HG02973 (cell line): ENCODE results near the gene AUP1.
"Not testable (repeated sequence)": the region's sequence is repeated elsewhere in the genome, so short reads cannot be mapped to it uniquely, and the experiment has no call there.

Experiments used
- ATAC-seq: cut with Tn5 transposase; IDR thresholded peaks from one replicate; pipeline ENCODE4 v1.9.1; 2021; ENCODE audit warnings: moderate library complexity; ENCODE audit not compliant: unreplicated experiment

Gene AUP1

DNA sequence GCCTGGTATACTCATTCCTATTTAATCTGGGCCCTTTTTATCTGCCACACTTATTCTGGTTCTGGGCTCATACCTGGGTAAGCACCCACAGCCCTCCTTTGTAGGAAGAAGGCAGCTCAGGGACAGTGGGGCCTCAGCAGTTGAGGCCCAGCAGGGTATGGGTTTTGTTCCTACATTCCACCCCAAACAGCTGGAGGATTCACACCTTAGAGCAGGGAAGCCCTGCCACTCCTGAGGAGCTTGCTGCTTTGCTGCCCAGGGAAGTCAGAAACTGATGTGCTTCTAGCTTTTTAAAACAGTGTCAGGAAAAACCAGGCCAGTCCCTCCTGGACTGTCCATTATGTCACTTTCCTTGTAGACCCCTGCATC is 28.9 kb downstream of the AUP1 start:
- no peak for ATAC-seq

DNA sequence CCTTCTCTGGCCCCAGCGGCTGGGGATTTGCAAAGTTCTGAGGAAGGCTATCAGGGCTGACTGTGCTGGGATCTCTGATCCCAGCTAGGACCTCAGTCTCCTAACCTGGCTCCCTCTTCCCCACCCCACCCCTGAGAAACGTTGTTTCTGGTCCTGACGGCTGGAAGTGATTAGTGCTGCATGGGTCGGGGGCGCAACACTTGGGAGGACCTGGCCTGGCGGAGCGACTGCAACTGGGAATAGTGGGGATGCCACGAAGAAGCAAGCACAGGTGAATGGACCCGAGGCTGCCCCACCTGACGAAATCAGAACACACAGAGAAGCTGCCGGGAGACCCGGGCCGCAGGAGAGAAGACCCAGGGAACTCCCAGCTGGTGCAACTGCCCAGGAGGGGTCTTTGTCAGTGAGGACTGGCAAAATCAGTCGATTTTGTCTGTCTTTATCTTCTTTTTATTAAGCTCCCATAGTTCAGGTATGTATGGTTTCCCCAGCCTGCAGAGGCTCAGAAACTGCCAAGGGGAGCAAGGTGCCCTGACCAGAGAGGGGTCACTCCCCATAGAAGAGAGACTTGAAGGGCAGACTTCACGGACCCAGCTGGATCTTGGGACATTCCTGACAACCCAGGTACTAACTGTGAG is 29.4 kb downstream of the AUP1 start:
- no peak for ATAC-seq

DNA sequence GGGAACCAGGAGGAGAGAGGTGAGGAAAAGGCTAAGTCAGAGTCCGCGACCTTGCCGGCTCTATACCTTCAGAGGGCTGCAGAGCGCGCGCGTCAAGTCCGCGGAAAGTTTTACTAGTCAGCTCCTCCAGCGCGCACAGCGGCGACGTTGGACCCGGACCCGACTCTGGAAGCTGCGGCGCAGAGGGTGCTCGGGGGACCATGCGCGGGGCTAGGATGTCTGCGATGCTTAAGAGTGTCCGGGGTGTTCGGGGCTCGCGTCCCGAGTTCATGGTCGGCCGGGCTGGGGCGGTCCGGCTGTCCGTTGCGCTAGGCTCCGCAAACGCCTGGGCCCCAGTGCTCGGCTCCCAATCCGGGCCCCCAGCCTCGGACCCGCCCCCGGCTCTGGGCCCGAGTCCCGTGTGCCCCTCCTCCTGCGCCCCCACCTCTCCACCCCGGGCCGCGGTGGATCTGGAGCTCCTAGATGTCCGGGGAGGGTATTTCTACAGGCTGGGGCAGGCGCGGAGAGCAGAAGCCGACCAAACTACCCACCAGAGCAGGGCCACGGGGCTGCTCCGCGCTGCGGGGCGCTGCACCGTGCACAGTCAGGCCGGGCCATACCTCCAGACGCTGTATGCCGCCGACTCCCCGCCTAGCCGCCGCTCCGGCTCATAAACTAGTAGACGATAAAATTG is 30.1 kb downstream of the AUP1 start, which contains the start of gene LBX2:
Gene LBX2 (minus strand): TSS at position 337 of the 673 bp plus-strand sequence. CDS start 66 bp downstream, at position 271.
- no peak for ATAC-seq

DNA sequence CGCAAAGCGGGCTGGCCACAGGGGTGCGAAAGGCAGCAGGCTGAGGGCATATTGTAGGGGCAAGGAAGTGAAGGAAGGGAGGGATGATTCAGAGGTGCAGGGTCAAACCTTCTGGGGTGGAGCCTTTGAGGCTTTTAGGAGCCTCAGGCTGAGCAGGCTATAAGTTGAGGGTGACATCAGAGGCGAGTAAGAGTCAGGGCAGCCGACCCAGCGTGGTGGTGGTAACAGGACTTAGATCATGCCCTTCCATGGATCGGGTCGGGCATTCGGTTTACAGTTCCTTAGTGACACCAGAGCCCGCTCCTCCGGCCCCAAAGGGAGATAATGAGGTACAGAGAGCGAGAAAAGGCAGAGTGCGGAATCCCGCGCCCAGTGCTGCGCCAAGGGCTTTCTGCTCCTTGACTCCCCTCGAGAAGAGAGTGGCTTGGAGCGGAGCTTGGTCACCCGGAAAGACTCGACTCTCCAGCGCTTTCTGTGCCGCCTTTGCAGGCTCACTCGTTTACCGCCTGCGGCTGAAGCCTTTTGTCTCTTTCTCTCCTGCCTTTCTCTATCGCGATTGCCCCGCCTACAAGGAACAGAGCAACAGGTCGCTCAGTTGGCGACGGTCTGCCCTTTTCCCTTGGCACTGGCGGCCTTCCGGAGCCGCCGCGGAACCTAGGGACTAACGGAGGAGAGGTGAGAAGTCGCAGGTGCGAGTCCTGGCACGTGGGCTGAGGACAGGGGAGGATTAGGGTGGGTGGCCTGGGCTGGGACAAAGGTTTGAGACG is 30.8 kb downstream of the AUP1 start:
- no peak for ATAC-seq

DNA sequence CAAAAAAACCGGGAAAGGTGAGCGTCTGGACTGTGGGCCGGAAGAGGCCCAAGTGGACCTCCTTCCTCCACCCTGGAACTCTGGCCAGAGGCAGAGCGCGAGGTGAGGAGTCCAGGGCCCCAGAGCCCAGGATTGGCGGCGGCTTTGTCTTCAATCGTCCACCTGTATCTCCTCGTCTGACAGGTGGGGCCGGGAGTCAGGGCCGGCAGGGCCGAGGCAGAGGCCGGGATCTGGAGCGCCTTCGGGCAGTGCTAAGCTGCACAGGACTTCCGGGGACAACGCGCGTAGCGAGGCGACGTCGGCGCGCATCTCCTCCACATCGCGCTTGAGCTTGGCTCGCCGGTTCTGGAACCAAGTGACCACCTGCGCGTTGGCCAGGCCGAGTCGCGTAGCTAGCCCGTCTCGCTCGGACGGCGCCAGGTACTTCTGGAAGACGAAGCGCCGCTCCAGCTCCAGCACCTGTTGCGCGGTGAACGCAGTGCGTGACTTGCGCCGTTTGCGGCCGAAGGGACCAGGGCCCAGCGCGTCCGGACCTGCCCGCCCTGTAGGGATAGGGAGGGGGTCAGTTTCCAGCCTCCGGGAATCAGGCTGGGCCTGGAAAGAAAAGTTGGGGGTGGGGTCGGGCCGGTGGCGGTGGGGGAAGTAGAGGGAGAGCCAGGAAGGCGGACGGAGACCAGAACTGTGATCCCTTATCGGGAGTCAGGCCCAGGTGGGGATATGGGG is 31.6 kb downstream of the AUP1 start:
- ATAC-seq: no peak

DNA sequence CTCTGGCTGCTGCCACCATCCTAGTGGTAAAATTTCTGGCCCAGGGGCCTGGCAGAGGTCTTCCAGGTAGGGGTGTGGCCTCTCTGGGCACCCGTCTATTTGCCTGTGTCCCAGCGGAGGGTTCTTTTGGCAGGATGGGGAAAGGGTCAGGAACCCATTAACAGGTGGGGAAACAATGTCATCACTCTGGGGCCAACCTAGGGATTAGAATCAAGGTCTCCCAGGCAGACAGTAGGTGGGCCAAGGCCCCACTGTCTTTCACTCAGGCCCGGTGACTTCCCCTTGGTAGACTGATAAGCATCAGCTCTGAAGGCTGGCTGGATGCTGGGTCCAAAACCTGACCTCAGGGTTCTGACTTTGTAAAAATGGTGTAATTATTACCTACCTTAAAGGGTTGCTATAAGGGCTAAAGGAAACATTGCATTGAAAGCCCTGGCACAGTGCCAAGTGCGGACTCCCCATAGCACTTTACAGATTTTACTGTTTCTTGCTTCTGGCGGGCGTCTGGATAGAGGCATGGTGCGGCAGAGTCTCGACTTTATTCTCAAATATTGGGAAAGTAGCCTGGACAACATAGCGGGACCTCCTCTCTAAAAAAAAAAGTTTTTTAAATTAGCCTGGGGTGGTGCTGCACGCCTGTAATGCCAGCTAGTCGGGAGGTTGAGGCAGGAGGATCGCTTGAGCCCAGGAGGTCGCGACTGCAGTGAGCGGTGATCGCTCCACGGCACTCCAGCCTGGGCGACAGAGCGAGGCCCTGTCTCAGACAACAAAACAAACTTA is 32.3 kb downstream of the AUP1 start:
- ATAC-seq: no peak

DNA sequence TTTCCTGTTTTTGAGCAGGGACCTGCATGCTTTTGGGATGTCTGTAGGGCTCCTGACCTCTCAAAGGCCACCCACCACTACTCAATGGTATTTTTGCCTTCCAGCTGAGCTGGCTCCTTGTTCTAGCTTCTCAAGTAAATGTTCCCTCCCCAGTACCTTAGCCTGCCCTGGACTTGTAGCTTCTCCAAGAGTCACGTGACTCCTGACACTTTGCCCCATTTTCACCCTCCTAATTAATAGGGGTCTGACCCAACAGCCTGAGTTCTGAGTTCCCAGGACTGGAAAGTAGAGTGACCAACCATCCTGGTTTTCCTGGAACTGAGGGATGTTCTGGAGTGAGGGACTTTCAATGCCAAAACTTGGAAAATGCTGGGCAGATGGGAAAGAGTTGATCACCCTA is 34.1 kb downstream of the AUP1 start:
- no peak for ATAC-seq

DNA sequence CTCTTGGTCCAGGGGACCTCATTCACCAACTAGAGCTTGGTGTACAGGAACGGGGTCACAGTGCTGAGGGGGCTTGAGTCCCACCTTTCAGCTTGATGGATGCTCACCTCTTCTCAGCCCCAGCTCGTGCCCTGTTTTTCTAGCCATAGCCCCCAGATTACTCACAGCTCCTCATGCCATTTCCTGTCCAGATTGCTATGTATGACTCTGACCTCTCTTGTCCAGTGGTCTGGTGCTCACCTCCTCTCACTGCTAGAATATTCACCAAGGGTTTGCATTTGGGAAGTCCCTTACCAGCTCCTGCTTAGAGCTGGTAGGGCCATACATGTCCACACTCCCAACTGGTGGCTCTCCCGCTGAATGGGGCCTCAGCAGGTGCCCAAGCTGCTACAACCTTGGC is 36.0 kb downstream of the AUP1 start:
- no peak for ATAC-seq

DNA sequence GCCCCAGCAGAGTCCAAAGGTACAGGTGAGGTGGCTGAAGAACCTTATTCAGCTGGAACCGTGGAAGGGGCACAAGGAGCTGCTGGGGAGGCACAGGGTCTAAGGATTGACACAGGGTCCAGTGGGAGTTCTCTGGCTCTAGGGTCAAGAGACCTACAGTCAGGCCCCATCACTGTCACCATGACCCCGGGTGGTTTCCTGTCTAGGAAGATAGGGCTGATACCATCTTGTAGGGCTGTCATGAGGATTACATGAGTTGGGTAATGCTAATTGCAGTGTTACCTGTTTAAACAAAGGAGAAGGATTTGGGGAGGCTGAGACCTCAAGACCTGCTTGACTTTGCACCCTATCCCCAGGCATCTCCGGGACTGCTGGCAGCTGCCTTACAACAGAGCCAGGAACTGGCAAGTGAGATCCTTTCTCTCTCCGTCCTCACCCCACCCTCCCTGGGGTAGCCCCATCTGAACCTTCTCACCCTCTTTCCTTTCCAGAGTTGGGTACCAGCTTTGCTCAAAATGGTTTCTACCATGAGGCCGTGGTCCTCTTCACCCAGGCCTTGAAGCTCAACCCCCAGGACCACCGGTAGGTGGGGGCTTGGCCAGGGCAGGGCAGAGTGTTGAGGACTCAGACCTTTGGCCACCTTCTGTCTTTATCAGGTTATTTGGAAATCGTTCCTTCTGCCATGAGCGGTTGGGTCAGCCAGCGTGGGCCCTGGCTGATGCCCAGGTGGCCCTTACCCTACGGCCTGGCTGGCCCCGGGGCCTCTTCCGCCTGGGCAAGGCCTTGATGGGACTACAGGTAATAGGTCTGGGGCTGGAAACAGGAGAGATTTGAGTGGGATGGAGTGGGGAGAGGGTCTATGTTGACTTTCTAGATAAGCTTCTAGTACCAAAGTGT is 37.6 kb downstream of the AUP1 start:
- ATAC-seq: no peak

DNA sequence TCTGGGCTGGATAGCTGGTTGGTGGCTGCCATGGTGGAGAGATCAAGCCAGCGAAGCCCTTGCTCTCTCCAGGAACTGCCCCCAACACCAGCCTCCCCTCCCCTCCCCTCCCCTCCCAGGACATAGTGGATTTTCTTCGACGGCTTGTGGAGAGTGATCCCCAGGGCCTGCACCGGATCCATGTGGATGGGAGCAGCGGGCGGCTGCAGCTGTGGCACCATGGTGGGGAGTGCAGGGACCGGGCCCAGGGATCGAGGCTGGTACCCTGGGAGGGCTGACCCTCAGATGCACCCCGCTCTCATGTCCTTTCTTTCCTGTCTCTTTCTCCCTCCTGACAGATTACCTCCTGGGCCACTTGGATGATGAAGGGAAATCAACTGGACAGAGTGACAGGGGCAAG is 39.6 kb downstream of the AUP1 start:
- no peak for ATAC-seq

DNA sequence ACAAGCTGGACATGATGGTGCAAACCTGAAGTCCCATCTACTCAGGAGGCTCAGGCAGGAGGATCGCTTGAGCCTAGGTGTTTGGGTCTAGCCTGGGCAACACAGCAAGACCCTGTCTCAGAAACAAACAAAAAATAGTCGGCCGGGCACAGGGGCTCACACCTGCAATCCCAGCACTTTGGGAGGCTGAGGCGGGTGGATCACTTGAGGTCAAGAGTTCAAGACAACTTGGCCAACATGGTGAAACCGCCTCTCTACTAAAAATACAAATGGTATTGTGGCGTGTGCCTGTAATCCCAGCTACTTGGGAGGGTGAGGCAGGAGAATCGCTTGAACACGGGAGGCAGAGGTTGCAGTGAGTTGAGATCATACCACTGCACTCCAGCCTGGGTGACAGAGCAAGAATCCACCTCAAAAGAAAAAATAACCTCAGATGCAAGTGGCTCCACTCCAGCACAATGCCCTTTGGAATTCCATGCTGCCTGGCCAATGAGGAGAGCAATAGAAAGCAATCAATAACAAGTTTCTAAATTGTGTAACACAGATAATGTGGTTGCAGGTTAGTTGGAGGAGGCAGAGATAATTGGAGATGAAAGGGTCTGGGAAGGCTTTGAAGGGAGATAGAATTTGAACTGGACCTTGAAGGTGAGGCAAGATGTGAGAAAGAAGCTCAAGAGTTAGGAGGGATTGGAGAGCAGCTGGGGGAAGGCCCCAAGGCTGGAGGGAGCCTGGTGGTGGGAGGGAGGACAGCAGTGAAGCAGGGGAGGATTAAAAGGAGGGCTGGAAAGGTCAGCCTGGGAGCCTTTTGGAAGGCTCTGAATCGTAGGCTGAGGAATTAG is 40.6 kb downstream of the AUP1 start:
- no peak for ATAC-seq

DNA sequence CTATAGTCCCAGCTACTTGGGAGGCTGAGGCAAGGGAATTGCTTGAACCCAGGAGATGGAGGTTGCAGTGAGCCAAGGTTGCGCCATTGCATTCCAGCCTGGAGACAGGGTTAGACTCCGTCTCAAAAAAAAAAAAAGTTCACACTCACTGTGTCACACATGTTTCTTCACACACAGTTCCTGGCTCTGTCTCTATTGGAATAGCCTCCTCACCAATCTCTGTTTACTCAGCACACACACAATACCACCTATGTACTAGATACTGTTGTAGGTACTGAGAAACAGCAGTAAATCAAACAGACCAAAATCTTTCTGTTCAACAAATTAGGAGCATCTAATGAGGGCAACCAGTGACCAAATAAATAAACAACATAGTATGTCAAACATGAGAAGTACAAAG is 43.4 kb downstream of the AUP1 start:
- no peak for ATAC-seq

DNA sequence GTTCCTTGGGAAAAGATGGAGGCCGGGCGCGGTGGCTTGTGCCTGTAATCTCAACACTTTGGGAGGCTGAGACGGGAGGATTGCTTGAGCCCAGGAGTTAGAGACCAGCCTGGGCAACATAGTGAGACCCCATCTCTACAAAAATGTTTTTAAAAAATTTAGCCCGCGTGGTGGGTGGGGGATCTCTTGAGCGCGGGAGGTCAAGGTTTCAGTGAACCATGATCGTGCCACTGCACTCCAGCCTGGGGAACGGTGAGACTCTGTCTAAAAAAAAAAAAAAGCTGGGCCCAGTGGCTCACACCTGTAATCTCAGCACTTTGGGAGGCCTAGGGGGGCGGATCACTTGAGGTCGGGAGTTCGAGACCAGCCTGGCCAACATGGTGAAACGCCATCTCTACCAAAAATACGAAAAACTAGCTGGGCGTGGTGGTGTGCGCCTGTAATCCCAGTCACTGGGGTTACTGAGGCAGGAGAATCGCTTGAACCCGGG is 45.8 kb downstream of the AUP1 start:
- ATAC-seq: not testable (repeated sequence)

DNA sequence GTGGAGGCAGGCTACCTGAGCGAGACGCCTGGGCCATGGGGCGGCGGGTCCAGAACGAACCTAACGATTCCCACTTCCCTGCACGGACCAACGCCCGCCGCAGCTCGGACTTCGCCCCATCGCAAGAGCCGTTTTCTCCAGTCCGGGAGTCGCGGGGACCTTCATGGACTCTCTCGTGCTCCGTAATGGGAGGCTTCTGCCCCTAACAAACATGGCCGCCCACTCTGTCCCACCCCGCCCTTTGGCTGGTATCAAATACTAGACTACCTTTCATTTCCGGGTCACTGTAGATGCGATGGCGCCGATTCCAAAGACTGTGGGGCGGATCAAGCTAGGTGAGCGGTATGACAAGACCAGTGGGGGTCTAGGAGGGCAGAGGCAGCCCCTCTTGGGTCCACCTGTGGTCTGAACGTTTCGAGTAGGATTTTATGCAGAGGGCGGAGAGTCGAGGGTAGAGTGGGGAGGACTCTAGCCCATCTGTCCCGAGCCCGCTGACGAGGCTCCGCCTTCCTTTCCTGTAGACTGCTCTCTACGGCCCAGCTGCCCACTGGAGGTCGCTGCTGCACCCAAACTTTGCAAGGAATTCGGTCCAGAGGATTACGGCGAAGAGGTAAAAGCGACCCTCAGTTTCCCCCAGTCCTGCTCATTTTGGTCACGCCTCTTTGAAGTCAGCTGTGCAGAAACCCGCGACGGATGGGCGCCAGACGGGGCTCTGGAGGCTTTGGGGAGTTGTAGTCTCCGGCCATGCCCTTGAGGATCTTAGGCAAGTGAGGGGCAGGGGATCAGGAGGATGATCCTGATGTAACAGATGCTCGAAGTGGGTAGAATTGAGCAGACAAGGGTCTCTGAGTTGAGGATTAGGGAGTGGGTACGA is 46.5 kb downstream of the AUP1 start, which contains the start of the genes CCDC142 and TTC31:
Gene CCDC142 (minus strand): TSS at position 198 of the 874 bp plus-strand sequence. CDS start 161 bp downstream, at position 37.
Gene TTC31 (plus strand): TSS at position 281 of the 874 bp plus-strand sequence. CDS start 15 bp downstream, at position 296.
- ATAC-seq: peak; percentile 84

DNA sequence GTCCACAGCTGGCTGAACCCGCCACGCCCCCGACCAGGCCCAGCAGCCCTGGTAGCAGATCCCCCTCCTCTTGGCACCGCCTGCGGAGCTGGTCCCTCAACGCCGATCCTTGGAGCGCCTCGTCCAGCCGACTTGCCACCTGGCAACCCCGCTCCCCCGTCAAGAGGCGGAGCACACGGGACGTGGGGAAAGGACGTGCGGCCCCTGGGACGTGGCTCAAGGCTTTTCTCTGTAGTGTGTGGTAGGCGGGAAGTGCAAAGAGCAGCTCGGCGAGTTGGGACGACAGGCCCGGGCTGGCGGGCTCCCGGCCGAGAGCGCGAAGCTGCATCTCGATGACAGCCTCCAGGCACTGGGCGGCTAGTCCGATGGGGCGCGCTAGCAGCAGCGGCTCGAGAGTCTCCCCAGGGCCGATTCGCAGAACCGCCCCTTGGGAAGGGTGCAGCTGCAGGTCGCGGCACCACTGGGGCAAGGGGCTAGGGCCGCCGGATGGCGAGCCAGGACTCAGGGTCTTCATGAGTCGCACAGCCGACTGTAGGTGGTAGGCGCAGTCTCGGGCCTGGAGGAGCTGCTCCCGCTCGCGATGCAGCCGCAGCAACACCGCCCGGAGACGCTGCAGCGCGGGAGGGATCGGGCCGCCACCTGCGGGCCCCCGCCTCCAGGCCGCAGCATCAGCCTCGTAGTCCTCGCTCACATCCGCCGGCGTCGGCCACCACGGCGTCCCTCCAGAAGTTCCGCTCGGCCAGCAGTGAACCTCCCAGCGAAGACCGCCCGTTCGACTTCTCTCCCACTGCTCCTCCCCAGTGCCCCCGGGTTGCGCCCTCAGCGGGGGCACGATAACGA is 47.3 kb downstream of the AUP1 start:
- ATAC-seq: peak; percentile 31

DNA sequence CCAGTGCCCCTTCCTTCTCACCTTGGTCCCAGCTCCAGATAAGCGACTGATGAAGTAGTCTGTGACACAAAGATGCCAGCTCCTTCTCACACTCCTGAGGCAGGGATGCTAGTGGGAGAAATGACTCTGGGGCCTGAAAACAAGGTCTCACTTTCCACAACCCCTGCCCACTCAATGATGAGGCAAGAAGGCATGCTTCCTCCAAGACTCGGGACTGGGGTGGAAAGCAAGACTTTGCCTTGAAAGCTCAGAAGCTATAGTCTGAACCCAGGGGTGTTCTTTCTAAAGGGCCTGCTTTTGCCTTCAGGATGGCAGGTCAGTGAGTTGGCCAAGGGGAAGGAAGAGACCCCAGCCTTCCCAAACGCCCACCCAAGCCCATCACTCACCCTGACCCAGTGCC is 48.1 kb downstream of the AUP1 start:
- no peak for ATAC-seq
